ENCODE data around the gene HRH1. TPM values are rescaled to one million over a fixed set of nuclear protein-coding genes. Genes with fewer than 3 reads are reported as not detected.

Gene HRH1
- total and polyA plus RNA-seq, 2 donors (not counting 1 experiment from before 2014, with no cell fraction given): not detected

GRCh38 chr3:11195721-11196332, 41.5 kb downstream of the HRH1 start:
- peaks cover 0 to 6% (median 0%) of the 10 kb centered on the region in 3 donors for H3K9me3 ChIP-seq (ENCODE audit: control extremely low read depth in 1 of 3, control insufficient read depth in 2 of 3, insufficient read depth in 1 of 3, low read length in 2 of 3)
- H2AFZ ChIP-seq (ENCODE audit: insufficient read depth, low read depth, low read length, poor library complexity, severe bottlenecking): no peak overlapping the region
- no peak for ATAC-seq (ENCODE audit: low read depth)
- WGBS (ENCODE audit: insufficient coverage): 53% methylated on average over 10 of the region's 10 CpGs
- Mint-ChIP-seq H3K27me3 (peaks cover 26% of the 10 kb centered on the region), H3K4me3 (no peak overlapping the region), H3K27ac (no peak overlapping the region), H3K4me1 (no peaks in the 10 kb centered on the region), H3K9me3 (ENCODE audit: insufficient read depth) (peaks cover 2% of the 10 kb centered on the region)
- TF ChIP-seq CTCF (IDR thresholded peaks at IDR 0.05): no peak
- no peak for TF ChIP-seq EZH2 (IDR thresholded peaks at IDR 0.05; ENCODE audit: borderline replicate concordance, insufficient read depth, low read depth, low read length, poor library complexity, severe bottlenecking)
- no peak for DNase-seq
- H3K4me3 ChIP-seq (ENCODE audit: control extremely low read depth in 1 of 5, extremely low read depth in 1 of 5, insufficient read depth in 1 of 5, low read depth in 2 of 5, low read length in 4 of 5): no peak overlapping the region
- POLR2A ChIA-PET: no interaction called here
- no peaks in the 10 kb centered on the region for H4K20me1 ChIP-seq (ENCODE audit: control insufficient read depth, insufficient read depth, low read length, poor library complexity, severe bottlenecking)
- peaks cover 0 to 9% (median 3%) of the 10 kb centered on the region in 4 experiments for H3K27me3 ChIP-seq (replicated peaks in 1 of 4; ENCODE audit: control extremely low read depth in 1 of 4, control insufficient read depth in 3 of 4, insufficient read depth in 4 of 4, low read length in 3 of 4)
- H3K36me3 ChIP-seq (replicated peaks in 1 of 2; ENCODE audit: control extremely low read depth in 1 of 2, control insufficient read depth in 1 of 2, extremely low read depth in 1 of 2, insufficient read depth in 2 of 2, low read length in 1 of 2): no peaks in the 10 kb centered on the region
- H3K4me2 ChIP-seq (replicated peaks; ENCODE audit: low read depth, low read length, poor library complexity, severe bottlenecking): no peak overlapping the region
- CTCF ChIA-PET: no interaction called here
- H3K79me2 ChIP-seq (ENCODE audit: control insufficient read depth, insufficient read depth, low read length): no peaks in the 10 kb centered on the region
- intact Hi-C loops (cut with micrococcal nuclease): no loop called here
- H3K4me1 ChIP-seq (ENCODE audit: control insufficient read depth in 2 of 2, insufficient read depth in 2 of 2, low read length in 2 of 2): no peaks in the 10 kb centered on the region
- no peak overlapping the region for H3K9ac ChIP-seq (ENCODE audit: low read length)
- no peak overlapping the region for H3K27ac ChIP-seq (ENCODE audit: low read length in 2 of 2)

- H2AFZ ChIP-seq (ENCODE audit: insufficient read depth, low read depth, low read length, poor library complexity, severe bottlenecking): no peak overlapping the region
- H3K4me2 ChIP-seq (replicated peaks; ENCODE audit: low read depth, low read length, poor library complexity, severe bottlenecking): no peak overlapping the region
- ChIA-PET POLR2A (no interaction called here), CTCF (interaction anchor here (0.6 kb wide), 1 partner anchor 851 kb away, joined by 4 read pairs; no protein-coding TSS in a partner anchor)
- Mint-ChIP-seq H3K27me3 (peaks cover 26% of the 10 kb centered on the region), H3K4me3 (no peak overlapping the region), H3K27ac (no peak overlapping the region), H3K9me3 (ENCODE audit: insufficient read depth) (peaks cover 2% of the 10 kb centered on the region), H3K4me1 (no peaks in the 10 kb centered on the region)
- DNase-seq (no peak), ATAC-seq (ENCODE audit: low read depth) (no peak)
- TF ChIP-seq CTCF (IDR thresholded peaks at IDR 0.05): no peak
- TF ChIP-seq EZH2 (IDR thresholded peaks at IDR 0.05; ENCODE audit: borderline replicate concordance, insufficient read depth, low read depth, low read length, poor library complexity, severe bottlenecking): no peak
- H3K27ac ChIP-seq (ENCODE audit: low read length in 2 of 2): no peak overlapping the region
- no peaks in the 10 kb centered on the region for H4K20me1 ChIP-seq (ENCODE audit: control insufficient read depth, insufficient read depth, low read length, poor library complexity, severe bottlenecking)
- no peaks in the 10 kb centered on the region for H3K4me1 ChIP-seq (ENCODE audit: control insufficient read depth in 2 of 2, insufficient read depth in 2 of 2, low read length in 2 of 2)
- H3K36me3 ChIP-seq (replicated peaks in 1 of 2; ENCODE audit: control extremely low read depth in 1 of 2, control insufficient read depth in 1 of 2, extremely low read depth in 1 of 2, insufficient read depth in 2 of 2, low read length in 1 of 2): no peaks in the 10 kb centered on the region
- H3K4me3 ChIP-seq (ENCODE audit: control extremely low read depth in 1 of 5, extremely low read depth in 1 of 5, insufficient read depth in 1 of 5, low read depth in 2 of 5, low read length in 4 of 5): no peak overlapping the region
- H3K9ac ChIP-seq (ENCODE audit: low read length): no peak overlapping the region
- no peaks in the 10 kb centered on the region for H3K79me2 ChIP-seq (ENCODE audit: control insufficient read depth, insufficient read depth, low read length)
- peaks cover 0 to 9% (median 3%) of the 10 kb centered on the region in 4 experiments for H3K27me3 ChIP-seq (replicated peaks in 1 of 4; ENCODE audit: control extremely low read depth in 1 of 4, control insufficient read depth in 3 of 4, insufficient read depth in 4 of 4, low read length in 3 of 4)
- no CpG with 5 or more reads among the region's 1 CpG for WGBS (ENCODE audit: insufficient coverage)
- peaks cover 0 to 6% (median 0%) of the 10 kb centered on the region in 3 donors for H3K9me3 ChIP-seq (ENCODE audit: control extremely low read depth in 1 of 3, control insufficient read depth in 2 of 3, insufficient read depth in 1 of 3, low read length in 2 of 3)
- intact Hi-C loops (cut with micrococcal nuclease): no loop called here
These were observed 43.2 kb downstream of the HRH1 start for GRCh38 chr3:11197484-11197883.
